Breast epithelium (tissue), 3 donors: ENCODE results near the gene HMGN1.

Source experiments
- POLR2A ChIP-seq: fragments of 450-650 bp; IDR thresholded peaks from one replicate; pipeline ENCODE4 v1.6.1; 2016; ENCODE audit warnings: antibody characterized with exemption, mild to moderate bottlenecking, moderate library complexity
- TF ChIP-seq, protein P1 (sequence below), 3 donors: fragments of 450-650 bp; IDR thresholded peaks; one replicate each; pipeline ENCODE4 v1.5.1; 2016 to 2017; ENCODE audit warnings: antibody characterized with exemption in 3 of 3, mild to moderate bottlenecking in 3 of 3, moderate library complexity in 3 of 3

DNA sequence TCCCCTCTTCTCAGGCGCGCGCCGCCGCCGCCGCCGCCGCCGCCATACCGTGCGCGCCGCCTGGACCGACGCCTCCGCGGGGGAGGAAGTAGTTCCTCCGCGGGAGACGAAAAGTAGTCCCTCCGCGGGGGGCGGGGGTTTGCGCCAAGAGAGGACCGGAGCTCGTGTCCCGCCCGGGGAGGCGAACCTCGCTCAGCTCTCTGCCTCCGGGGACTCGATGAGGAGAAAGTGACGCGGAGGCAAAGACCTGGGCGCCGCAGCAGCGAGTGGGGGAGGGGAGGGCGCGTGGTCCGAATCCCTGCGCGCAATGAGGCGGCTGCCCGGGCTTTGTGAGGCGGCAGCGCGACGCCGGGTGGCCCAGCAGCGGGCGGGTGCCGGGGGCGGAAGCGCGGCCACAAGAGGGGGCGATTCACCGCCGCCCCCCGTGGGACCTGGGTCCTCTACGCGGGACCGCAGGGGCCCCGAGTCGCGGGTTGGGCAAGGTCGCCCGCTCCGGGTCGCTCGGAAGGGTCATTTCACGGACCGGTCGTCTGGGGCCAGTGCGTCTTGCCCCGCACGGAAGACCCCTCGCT is 35.2 kb downstream of the HMGN1 start, which contains the start of gene BRWD1:
- TF ChIP-seq, protein P1, sequence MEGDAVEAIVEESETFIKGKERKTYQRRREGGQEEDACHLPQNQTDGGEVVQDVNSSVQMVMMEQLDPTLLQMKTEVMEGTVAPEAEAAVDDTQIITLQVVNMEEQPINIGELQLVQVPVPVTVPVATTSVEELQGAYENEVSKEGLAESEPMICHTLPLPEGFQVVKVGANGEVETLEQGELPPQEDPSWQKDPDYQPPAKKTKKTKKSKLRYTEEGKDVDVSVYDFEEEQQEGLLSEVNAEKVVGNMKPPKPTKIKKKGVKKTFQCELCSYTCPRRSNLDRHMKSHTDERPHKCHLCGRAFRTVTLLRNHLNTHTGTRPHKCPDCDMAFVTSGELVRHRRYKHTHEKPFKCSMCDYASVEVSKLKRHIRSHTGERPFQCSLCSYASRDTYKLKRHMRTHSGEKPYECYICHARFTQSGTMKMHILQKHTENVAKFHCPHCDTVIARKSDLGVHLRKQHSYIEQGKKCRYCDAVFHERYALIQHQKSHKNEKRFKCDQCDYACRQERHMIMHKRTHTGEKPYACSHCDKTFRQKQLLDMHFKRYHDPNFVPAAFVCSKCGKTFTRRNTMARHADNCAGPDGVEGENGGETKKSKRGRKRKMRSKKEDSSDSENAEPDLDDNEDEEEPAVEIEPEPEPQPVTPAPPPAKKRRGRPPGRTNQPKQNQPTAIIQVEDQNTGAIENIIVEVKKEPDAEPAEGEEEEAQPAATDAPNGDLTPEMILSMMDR (IDR thresholded peaks at IDR 0.05), result no peak
- TF ChIP-seq POLR2A, result peak; percentile 56
